HG03280 (cell line): ENCODE measurements around the gene TMEM242.
"Not testable (repeated sequence)": the region's sequence is repeated elsewhere in the genome, so short reads cannot be mapped to it uniquely, and the experiment has no call there.

ENCODE experiments used
- ATAC-seq: cut with Tn5 transposase; IDR thresholded peaks from one replicate; pipeline ENCODE4 v1.9.1; 2021; ENCODE audit warnings: mild to moderate bottlenecking, moderate library complexity; ENCODE audit not compliant: unreplicated experiment

The TMEM242 gene

GRCh38 chr6:157323255-157323965 lies at the start of gene TMEM242:
TSS of gene TMEM242 (minus strand) at chr6:157323519. CDS start at chr6:157323499, 20 bp downstream.
- peak; percentile 93 for ATAC-seq

DNA sequence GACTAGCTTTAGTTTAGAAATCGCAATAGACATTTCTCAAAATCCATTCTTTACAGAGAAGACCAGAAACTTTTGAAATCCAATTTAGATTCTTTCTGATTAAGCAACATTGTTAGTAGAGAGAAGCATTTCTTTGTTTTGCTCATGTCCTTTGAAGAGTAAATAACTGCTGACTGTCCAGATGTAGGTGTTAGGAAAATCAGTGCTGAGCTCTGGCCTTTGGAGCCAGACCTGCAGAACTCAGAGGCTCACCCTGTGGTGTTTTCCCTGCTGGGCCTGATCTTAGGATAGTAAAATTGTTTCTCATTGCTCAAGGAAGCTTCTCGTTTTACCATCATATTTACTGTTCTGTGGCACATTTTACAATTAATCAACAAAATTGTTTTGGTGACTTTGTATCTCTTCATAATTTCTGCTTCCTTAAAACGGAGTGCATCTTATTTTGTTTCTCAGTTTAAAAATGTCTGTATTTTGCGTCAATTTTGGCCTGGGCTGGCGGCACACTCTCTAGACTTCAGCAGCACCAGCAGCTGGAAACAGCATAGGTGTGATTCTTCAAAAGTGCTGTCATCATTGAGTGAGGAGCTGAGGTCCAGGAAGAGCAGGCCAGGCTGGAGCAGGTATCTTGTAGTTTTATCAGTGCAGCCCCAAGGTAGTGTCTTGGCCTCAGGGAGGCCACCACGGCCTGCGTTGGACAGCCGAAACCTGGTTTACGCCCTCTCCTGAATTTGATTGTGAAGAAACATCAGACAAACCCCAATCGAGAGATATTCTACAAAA lies 49.4 kb upstream of the TMEM242 start:
- ATAC-seq, result no peak

DNA sequence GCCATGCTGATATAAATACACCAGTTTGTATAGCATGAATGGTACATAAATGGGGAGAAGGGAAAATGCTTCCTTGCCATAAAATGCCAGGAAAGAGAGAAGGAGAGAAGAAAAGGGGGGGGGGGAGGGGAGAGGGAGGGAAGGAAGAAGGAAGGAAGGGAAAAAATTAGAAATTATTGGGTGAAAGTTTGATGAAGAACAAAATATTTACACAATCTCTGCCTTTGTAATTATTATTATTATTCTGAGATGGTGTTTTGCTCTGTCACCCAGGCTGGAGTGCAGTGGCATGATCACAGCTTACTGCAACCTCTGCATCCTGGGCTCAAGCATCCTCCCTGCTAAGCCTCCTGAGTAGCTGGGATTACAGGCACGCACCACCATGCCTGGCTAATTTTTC lies 47.4 kb upstream of the TMEM242 start:
- ATAC-seq, result no peak

DNA sequence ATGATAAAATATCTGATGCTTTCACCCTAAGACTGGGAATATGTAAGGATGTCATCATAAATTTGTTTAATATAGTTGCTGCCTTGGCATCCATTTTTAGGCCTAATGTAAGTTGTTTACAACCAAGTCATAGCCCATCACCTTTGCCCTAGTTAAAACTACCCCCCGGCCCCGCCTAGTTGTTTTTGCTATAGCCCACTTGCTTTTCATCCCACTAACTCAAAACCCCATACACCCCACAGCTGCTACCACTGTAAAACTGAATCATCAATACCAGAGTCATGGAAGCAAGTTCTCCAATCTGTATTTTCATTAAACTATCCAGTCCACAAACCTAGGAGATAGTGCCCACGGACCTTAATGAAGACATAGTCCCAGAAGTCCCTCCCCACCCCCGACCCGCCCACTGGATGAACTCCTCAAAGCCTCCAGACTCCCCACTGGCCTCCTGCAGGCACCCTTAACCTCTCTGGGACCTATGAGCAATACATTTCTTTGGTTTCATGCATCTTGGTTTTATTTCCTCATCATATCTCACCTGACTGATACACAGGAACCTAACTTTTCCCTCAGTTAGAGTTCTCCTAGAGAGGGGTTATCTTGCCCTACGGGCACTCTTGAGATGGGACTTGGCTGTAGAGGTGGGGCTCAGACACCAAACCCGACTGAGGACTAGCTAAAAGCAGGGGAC lies 45.2 kb upstream of the TMEM242 start:
- no peak for ATAC-seq

DNA sequence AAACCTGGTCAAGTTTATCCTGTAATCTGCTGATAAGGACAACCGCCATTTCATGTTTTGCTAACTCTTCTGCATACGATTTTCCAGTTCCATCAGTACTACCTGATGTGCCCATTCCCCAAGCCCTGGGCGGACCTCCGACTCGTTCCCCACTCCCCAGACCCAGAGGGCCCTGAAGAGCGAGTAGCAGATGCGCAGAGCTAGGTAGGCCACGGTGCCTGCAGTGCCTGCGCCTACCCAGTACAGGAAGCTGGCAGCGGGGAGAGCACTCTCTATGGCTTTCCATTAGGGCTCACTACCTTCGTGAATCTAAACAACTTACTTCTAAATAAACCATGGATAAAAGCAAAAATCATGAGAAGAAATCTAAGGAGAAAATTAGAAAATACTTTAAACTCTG lies 43.3 kb upstream of the TMEM242 start:
- no peak for ATAC-seq

- no peak for ATAC-seq
Measured at GRCh38 chr6:157364705-157365104, 41.4 kb upstream of the TMEM242 start.

GRCh38 chr6:157361886-157362285 lies 38.6 kb upstream of the TMEM242 start:
- no peak for ATAC-seq

- ATAC-seq, result no peak
Measured at GRCh38 chr6:157358287-157358686, 35.0 kb upstream of the TMEM242 start.

GRCh38 chr6:157346373-157346772 lies 23.1 kb upstream of the TMEM242 start:
- ATAC-seq, result no peak

DNA sequence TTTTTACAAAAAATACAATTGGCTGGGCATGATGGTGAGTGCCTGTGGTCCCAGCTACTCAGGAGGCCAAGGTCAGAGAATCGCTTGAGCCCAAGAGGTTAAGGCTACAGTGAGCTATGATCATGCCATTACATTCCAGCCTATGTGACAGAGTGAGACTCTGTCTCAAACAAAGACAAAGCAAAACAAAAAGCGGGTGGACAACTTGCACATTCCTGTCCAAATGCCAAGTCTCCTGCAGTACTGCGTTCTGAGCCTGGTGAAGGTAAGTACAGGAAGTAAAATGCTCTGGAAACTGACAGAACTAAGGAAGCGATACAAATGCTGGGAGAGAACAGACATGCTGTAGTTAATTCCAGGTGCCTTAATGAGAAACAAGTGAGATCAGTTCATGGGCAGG lies 20.4 kb upstream of the TMEM242 start:
- ATAC-seq, result no peak

GRCh38 chr6:157339432-157339831 lies 16.1 kb upstream of the TMEM242 start:
- no peak for ATAC-seq

DNA sequence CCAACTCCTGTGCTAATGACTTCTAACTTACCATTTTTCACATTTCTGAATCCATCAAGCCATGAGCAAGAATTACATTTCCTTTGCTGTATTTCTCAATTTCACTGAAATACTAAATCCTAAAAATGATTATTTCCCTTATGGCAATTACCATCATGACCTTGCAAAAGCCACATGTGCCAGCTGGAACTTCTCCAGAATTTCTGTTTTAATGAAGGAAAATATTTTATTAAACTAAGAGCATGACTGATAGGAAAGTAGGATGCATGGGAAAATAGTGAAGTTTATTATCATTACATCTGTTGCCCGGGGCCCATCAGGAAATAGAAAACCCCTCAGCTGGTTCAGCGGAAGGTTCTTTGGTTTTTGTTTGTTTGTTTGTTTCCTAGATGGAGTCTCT lies 14.4 kb upstream of the TMEM242 start:
- no peak for ATAC-seq

DNA sequence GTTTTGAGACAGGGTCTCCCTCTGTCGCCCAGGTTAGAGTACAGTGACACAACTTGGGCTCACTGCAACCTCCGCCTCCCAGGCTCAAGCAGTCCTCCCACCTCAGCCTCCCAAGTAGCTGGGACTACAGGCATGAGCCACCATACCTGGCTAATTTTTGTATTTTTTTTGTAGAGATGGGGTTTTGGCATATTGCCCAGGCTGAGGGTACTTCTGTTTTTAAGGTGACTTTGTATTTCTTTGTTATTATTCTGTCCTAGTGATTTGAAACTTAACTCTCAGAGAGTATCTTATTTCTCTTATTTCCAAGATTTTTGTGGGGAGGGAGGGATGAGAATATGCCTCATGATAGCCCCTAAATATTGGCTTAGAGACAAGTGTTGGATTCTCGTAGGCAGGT lies 14.0 kb upstream of the TMEM242 start:
- ATAC-seq, result not testable (repeated sequence)

DNA sequence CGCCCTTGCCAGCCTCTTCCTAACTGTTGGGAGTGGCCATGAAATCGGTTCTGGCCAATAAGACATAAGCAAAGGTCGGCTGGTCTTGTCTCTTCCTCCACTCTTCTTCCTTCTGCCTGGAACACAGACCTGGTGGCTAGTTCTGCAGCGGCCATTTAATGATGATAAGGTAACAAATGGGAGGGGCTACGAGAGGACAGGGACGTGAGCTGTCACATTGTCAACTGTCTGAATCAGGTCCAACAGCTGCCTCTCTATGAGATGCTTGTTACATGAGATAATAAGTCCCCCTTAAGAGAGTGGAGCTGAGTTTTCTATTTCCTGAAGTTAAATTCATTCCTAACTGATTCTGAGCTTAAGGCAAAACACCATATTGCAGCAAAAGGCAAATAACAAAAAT lies 12.5 kb upstream of the TMEM242 start:
- ATAC-seq, result no peak

- ATAC-seq, result no peak
Measured at GRCh38 chr6:157333956-157334355, 10.6 kb upstream of the TMEM242 start.

GRCh38 chr6:157333537-157333936 lies 10.2 kb upstream of the TMEM242 start:
- no peak for ATAC-seq

- no peak for ATAC-seq
Measured at GRCh38 chr6:157332813-157333212, 9.5 kb upstream of the TMEM242 start.

GRCh38 chr6:157330831-157331230 lies 7.5 kb upstream of the TMEM242 start:
- no peak for ATAC-seq

- no peak for ATAC-seq
Measured at GRCh38 chr6:157329829-157330228, 6.5 kb upstream of the TMEM242 start.

DNA sequence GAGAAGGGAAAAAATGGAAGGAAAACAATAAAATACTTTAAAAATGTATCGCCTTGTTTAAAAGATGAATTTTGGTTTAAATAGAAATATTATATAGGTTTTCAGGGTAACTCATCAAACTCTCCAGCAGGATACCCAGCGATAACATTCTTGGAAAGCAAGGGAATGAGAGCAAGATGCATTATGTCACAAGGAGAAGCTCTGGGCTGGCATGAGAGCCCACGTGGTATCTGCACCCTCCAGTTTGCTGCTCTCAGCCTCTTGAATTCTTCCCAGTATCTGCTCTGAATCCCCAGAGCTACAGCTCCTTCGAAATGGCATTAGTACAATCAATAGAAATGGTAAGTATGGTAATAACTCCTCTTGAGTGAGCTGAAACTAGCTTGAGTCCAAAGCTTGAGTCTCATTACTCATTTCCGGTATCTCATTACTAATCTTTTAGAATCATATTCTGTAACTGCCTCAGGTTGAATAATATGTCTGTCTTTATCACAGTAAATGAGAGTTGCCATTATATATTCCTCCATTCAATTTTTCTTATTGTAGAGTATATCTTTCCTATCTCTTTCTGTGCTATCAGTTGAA lies 4.9 kb upstream of the TMEM242 start:
- no peak for ATAC-seq

DNA sequence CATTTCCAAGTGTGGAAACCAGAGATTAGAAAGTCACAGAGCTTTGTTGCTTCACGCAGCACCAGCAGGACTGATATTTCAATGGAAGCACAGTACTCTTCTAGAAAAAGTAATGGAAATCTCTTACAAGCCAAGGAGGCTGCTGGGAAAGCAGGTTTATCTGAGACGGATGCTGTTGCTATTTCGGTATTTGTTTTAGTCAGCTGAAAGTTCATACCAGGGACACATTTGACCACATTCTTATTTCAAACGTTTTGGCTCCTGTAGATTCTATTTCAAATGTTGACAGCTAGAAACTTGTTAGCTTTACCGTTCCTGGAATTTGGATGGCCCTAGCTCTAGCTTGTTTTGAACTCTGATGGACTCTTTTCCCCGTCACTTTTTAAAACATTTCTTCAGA lies 3.7 kb upstream of the TMEM242 start:
- ATAC-seq, result no peak
